Measurements from ENCODE around the gene CELA1. TPM values are rescaled to one million over a fixed set of nuclear protein-coding genes. Genes with fewer than 3 reads are reported as not detected.
"Not testable (repeated sequence)": the region's sequence is repeated elsewhere in the genome, so short reads cannot be mapped to it uniquely, and the experiment has no call there.

CELA1 gene
- total RNA-seq, 4 donors from 2014 or later: not detected

GRCh38 chr12:51295651-51296050 is 50.8 kb downstream of the CELA1 start:
- intact Hi-C loops (cut with DNase I): no loop called here
- Histone ChIP-seq H3K27ac (no peak overlapping the region), H3K36me3 (no peaks in the 10 kb centered on the region), H3K9me3 (no peaks in the 10 kb centered on the region), H3K4me3 (no peak overlapping the region), H3K4me1 (no peaks in the 10 kb centered on the region), H3K27me3 (no peaks in the 10 kb centered on the region)
- TF ChIP-seq POLR2A (IDR thresholded peaks at IDR 0.05): no peak
- TF ChIP-seq, protein P1, sequence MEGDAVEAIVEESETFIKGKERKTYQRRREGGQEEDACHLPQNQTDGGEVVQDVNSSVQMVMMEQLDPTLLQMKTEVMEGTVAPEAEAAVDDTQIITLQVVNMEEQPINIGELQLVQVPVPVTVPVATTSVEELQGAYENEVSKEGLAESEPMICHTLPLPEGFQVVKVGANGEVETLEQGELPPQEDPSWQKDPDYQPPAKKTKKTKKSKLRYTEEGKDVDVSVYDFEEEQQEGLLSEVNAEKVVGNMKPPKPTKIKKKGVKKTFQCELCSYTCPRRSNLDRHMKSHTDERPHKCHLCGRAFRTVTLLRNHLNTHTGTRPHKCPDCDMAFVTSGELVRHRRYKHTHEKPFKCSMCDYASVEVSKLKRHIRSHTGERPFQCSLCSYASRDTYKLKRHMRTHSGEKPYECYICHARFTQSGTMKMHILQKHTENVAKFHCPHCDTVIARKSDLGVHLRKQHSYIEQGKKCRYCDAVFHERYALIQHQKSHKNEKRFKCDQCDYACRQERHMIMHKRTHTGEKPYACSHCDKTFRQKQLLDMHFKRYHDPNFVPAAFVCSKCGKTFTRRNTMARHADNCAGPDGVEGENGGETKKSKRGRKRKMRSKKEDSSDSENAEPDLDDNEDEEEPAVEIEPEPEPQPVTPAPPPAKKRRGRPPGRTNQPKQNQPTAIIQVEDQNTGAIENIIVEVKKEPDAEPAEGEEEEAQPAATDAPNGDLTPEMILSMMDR (IDR thresholded peaks at IDR 0.05): no peak
- 59 to 73% methylated on average over 4 to 5 of the region's 5 CpGs for WGBS, 2 donors
- no peak for DNase-seq

DNA sequence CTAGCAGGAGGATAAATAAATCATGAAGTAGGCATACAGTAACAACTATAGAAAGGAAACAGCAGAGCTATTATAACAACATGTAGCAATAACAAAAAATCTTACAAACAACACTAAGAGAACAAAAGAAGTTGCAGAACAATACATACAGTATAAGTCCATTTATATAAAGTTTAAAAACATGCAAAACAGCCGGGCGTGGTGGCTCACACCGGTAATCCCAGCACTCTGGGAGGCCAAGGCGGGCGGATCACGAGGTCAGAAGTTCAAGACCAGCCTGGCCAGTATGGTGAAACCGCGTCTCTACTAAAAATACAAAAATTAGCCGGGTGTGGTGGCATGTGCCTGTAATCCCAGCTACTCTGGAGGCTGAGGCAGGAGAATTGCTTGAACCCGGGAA is 52.4 kb downstream of the CELA1 start:
- WGBS, 2 donors: 61 to 66% methylated on average over 10 of the region's 10 CpGs
- not testable (repeated sequence) for H3K4me3 ChIP-seq

GRCh38 chr12:51293696-51294095 is 52.8 kb downstream of the CELA1 start:
- H3K36me3 ChIP-seq: no peaks in the 10 kb centered on the region
- H3K9me3 ChIP-seq: no peaks in the 10 kb centered on the region
- DNase-seq: no peak
- no peak overlapping the region for H3K27ac ChIP-seq
- no peak overlapping the region for H3K4me3 ChIP-seq
- intact Hi-C loops (cut with DNase I): no loop called here
- no peaks in the 10 kb centered on the region for H3K4me1 ChIP-seq
- no peaks in the 10 kb centered on the region for H3K27me3 ChIP-seq
- TF ChIP-seq, protein P1 (IDR thresholded peaks at IDR 0.05): no peak
- no peak for TF ChIP-seq POLR2A (IDR thresholded peaks at IDR 0.05)

More for the DNA sequence above, 52.4 kb downstream of the CELA1 start:
- H3K4me1 ChIP-seq; H3K27ac ChIP-seq; intact Hi-C loops (cut with DNase I); H3K36me3 ChIP-seq; DNase-seq; H3K9me3 ChIP-seq; H3K27me3 ChIP-seq: not testable (repeated sequence)

DNA sequence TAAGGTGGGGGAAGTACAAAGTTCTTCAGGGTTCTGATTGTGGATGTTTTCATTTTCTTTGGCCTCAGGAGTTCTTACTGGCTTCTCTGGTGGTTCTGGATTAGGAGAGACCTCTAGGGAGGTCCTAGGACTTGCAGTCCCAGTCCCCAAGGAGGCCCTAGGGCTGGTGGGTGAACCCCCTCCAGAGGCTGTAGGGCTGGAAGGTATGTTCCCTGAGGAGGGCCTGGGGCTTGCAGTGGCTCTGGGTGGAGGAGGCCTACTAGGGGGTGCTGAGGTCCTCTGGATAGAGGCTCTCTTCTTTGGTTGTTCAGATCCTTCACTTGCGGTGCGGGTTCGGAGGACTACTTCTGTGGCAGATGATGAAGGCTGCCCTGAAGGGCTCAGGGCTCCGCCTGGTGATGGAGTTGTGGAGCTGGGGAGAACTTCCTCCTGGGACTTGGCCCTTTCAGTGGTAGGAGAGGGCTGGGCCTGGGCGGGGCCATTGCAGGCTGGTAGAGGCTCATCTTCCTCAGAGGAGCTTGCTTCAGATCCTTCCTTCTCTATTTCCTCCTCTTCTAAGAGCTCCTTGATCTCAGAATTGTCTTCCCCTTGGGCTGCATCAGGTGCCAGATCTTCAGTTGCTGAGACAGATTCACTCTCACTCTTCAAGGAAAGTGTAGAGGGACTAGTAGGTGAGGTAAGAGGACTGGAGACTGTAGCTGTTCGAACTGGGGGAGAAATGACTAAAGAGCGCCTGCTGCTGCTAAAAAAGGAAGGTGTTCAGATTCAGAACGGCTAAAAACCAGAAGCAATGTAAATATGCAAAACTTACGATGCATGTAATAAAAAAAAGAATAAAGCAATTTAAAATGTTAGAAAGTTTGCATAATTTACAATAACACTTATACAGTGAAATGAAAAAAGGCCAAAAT is 54.6 kb downstream of the CELA1 start:
- H3K27me3 ChIP-seq; H3K4me1 ChIP-seq; DNase-seq; H3K4me3 ChIP-seq; intact Hi-C loops (cut with DNase I); H3K36me3 ChIP-seq; H3K9me3 ChIP-seq; H3K27ac ChIP-seq: not testable (repeated sequence)
- WGBS, 2 donors: 75 to 81% methylated on average over 6 to 7 of the region's 9 CpGs

GRCh38 chr12:51285843-51286242 is 60.6 kb downstream of the CELA1 start:
- DNase-seq: no peak

More at GRCh38 chr12:51285843-51286242, 60.6 kb downstream of the CELA1 start:
- Histone ChIP-seq H3K4me3 (no peak overlapping the region), H3K4me1 (no peaks in the 10 kb centered on the region), H3K27me3 (no peaks in the 10 kb centered on the region), H3K27ac (no peak overlapping the region), H3K9me3 (no peaks in the 10 kb centered on the region), H3K36me3 (no peaks in the 10 kb centered on the region)
- 73 to 88% methylated on average over 1 of the region's 1 CpG for WGBS, 2 donors
- intact Hi-C loops (cut with DNase I): no loop called here
- no peak for TF ChIP-seq POLR2A (IDR thresholded peaks at IDR 0.05)
- TF ChIP-seq, protein P1 (IDR thresholded peaks at IDR 0.05): no peak
